Stimulated activated CD4-positive, alpha-beta T cell treated with anti-CD3 and anti-CD28 coated beads, Interleukin-15, amount 100 ng/mL, for 1 hour (primary cell): ENCODE measurements around the gene CHI3L1.
"Not testable (repeated sequence)": the region's sequence is repeated elsewhere in the genome, so short reads cannot be mapped to it uniquely, and the experiment has no call there.

Source experiments
- DNase-seq, 2 donors: peaks; one replicate each; pipeline ENCODE4 v3.0.0-alpha.2; 2020; ENCODE audit warnings: low read depth in 1 of 2, low spot score in 1 of 2

The CHI3L1 gene

GRCh38 chr1:203186446-203187303, at the start of gene CHI3L1:
Gene CHI3L1 (minus strand): TSS chr1:203186704. CDS start chr1:203186623, 81 bp downstream.
- DNase-seq: no peak

- not testable (repeated sequence) for DNase-seq
Measured at GRCh38 chr1:203234901-203235300, 48.4 kb upstream of the CHI3L1 start.

GRCh38 chr1:203229471-203230135, 43.1 kb upstream of the CHI3L1 start, which contains the start of gene CHIT1:
Gene CHIT1 (minus strand): TSS chr1:203229673. CDS start chr1:203229636, 37 bp downstream.
- DNase-seq: no peak

DNA sequence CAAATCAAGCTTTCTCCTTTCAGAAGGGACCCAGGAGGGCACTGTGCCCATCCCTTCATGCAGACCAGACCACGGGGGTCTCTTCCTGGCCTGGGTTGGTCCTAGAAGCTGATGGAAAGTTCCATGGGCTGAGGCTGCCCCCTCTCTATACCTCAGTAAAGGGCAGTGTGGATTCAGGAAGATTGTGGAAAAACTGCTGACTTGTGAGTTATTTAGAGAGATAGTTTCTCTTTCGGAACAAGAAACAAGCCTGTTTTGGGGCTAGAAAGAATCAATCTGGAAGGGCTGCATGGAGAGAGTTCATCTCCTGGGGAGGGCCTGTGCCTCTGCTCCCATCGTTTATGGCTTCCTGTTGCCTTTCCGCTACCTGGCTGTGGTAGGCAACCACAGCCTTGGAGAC, 42.2 kb upstream of the CHI3L1 start:
- DNase-seq: no peak

DNA sequence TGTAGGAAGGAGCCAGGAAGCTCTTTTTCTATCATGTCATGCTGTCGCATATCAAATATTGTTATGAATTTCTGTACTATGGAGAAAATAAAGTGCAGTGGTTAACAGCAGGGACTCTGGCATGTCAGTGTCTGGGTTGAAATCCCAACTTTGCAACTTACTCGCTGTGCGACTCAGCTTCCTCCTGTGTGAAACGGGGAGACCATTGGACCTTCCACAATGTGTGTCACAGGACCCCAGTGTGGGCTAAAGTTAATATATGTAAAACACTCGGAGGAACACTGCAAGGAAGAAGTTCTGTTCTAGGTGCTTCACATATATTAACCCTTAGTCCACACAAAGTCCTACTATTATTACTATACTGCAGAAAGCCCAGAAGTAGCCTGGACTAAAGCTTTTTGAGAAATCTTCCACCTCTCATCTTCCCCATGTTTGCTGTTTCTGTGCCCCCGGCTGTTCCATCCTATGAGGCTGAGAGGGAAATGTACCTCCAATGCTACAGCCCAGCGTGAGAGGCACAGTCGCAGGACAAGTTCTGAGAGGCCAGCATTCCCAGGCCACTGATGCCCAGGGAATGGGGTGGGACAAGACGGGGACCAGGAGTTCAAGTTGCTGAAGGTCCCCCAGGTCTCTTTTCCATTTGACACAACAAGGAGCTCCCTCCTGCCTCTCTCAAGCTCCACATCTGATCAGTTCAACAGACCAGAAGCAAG, 41.0 kb upstream of the CHI3L1 start:
- no peak for DNase-seq

GRCh38 chr1:203225071-203225470, 38.6 kb upstream of the CHI3L1 start:
- no peak for DNase-seq

DNA sequence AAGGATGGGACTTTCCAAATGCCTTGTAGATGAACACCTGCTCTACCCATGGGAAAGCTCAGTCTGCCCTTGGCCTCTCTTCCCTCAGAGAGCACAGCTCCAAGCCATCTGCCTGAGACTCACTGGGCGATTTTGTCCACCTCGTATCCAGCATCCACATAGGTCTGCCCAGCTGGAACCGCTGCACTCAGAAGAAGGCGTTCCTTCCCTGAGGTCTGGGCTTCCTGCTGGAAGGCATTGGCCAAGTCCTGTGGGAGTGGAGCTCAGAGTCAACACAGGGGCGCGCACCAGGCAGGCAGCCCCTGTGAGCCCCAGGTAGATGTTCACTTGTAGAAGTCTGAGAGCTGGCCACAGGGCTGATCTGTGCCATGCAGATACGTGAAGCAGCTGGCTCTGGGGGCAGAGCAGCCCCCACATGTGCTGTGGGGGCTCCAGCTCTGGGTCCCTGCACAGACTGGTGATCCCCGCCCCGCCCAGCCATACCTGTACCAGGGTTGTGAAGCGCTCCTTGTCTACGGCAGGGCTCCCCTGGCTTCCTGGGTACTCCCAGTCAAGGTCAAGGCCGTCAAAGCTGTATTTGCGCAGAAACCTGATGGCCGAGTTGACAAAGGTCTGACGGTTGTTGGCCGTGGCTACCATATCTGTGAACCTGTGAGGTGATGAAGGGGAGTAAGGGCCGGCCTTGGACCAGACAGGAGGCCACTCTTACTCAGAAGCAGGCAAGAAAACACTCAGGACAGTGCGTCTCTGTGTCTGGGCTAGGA, 36.7 kb upstream of the CHI3L1 start:
- no peak for DNase-seq

- DNase-seq: no peak
Measured at GRCh38 chr1:203219934-203220333, 33.4 kb upstream of the CHI3L1 start.

- DNase-seq: no peak
Measured at GRCh38 chr1:203219171-203219570, 32.7 kb upstream of the CHI3L1 start.

GRCh38 chr1:203217668-203218067, 31.2 kb upstream of the CHI3L1 start:
- no peak for DNase-seq

DNA sequence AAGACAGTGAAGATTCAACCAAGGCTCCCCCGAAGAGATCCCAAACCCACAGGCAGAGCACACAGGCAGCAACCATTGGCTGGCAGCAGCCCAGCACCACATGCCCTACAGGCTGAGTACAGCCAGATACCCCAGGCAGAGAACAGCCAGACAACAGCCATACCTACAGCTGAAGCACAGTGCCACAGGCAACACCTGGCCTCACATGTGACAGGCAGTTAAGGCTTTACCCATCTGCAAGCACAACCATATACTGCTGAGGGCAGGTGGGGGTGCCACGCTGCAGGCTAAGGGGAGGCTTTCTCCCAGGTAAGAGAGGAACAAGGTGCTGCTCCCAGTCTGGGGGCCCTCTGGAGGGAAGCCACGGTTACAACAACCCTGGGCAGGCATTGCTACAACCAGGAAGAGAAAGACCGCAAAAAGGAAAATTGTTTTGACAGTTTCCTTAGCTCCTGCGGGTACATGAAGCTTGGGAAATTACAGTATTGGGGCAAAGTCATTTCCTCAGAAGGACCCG, 30.7 kb upstream of the CHI3L1 start:
- DNase-seq: no peak

DNA sequence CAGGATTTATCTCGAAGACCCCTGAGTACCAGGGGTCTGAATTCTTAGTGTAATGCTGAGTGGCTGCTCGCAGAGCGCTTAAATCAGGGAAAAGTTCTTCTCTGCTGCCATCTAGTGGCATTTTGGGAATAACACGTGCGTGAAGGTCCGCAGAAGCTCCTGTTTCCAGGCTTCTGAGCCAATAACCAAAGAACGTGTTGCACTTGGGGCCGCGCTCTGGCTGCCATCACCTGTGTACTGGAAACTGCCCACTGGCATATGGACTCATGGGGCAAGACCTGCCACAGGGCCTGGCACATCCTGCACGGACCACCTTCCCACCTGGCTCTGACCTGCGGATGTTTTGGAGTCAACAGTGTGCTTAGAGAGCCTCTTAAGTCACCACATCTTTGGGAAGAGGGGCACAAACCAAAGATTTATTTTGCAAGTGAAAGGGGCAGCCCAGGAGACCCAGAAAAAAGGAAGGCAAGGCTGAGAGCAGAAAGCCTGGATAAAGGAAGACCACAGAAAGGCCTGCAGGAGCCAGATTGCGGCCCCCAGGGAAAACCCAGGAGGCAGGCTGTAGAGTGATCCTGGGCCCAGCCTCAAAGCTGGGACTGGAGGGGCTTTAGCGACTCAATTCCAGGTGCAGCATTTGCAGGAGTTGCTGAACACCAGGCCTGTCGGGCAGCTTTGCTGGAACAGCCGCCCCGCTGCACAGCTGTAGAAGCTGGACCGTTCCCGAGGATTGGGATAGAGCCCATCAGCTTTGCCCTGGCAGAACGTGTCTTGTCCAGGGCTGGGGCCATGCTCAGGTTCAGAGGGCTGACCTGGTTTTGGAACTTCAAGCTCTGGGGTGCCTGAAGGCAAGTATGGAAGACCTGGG, 30.0 kb upstream of the CHI3L1 start:
- peak in 1 of 2 donors; percentile 28 for DNase-seq

DNA sequence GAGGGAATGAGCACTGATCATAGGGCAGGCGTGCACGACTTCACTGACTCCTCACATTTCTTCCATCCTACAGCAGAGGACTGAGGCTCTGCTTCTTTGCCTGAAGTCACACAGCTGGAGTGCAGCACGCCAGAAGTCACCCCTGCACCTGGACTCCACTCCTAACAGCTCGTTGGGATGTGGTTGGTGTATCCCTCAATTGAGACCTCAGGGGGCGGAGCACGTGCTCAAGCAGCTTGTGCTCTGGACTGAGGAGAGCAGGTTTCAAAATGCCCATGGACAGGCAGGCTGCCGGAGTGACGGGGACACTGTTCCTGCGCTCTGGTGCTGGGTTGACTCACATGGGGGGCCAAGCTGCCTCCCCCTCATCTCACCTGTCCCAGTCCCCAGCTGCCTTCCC, 29.1 kb upstream of the CHI3L1 start:
- no peak for DNase-seq

DNA sequence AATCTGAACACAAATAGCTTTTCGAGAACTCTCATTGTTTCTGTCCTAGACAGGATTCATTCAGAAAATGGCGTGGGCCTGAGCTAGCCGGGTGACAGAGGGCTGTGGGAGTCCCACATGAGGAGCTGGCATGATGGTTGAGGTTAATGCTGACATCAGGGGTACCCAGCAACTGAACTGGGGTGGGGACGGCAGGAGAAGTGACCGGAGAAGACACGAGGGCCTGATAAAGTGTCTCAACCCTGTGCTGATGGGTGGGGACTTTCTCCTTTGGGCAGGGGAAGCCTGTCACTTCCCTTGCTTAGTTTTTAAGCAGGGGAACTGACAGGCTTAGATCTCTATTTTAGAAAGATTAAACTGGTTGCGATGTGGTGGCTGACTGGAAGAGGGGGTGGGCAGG, 28.4 kb upstream of the CHI3L1 start:
- no peak for DNase-seq

- DNase-seq: no peak
Measured at GRCh38 chr1:203213126-203213525, 26.6 kb upstream of the CHI3L1 start.

DNA sequence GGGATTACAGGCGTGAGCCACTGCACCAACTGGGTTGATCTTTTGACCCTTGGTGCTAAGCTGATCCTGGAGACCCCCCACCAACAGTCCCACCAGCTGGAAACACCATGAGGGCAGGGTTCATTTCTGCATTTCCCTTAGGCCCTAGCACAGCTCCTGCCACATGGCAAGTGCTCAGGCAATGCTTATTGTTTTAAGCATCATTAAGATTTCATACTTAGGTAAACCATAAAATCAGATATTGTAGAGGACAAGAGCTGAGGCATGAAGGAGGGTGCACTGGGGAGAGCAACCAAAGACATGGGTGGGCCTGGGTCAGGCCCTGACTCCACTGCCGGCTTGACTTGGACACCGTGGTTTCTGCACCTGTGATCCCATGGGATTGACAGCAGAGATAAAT, 25.3 kb upstream of the CHI3L1 start:
- no peak for DNase-seq

- DNase-seq: no peak
Measured at GRCh38 chr1:203210988-203211387, 24.5 kb upstream of the CHI3L1 start.

GRCh38 chr1:203210350-203210749, 23.8 kb upstream of the CHI3L1 start:
- DNase-seq: no peak

DNA sequence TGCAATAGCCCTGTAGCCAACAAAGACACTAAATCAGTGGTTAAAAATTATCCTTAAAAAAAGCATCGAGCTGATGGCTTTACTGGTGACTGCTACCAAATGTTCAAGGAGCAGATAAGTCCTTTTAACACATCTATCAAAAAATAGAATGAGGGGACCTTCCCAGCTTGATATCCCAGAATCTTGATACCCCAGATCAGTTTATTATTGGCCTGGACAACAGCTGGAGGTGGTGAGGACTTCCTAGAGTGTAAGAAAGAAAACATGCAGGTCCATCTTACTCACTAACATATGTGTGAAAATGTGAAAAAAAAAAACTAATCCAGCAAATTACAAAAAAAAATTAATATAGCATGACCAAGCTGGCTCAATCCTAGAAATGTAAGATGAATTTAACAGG, 21.7 kb upstream of the CHI3L1 start:
- no peak for DNase-seq

- no peak for DNase-seq
Measured at GRCh38 chr1:203207751-203208150, 21.2 kb upstream of the CHI3L1 start.
